Mesenteric fat pad (tissue), 1 donor: ENCODE data around the gene FOLR2. TPM values are rescaled to one million over a fixed set of nuclear protein-coding genes. Genes with fewer than 3 reads are reported as not detected.
A peak's percentile ranks its signal among the peaks of the same experiment; 100 is the strongest.

Experiments used
- DNase-seq: peaks from one replicate; pipeline ENCODE4 v3.0.0-alpha.2; 2020; ENCODE audit warnings: low spot score
- total RNA-seq: library from RNA; stranded (reverse); fragmentation: NEBNext Ultra II Directional; extraction: Animal tissue kit (Norgen Biotek cat#: 25700); gene quantifications from one replicate; pipeline ENCODE4 v1.2.1, GENCODE V29; 2021
- donor health status: DM: yes; HTN: yes; CAD: no.

FOLR2 gene
- total RNA-seq, 1 donor from 2014 or later, result 77.3 TPM

GRCh38 chr11:72229336-72229924, 12.8 kb downstream of the FOLR2 start:
- DNase-seq, result peak; percentile 74

DNA sequence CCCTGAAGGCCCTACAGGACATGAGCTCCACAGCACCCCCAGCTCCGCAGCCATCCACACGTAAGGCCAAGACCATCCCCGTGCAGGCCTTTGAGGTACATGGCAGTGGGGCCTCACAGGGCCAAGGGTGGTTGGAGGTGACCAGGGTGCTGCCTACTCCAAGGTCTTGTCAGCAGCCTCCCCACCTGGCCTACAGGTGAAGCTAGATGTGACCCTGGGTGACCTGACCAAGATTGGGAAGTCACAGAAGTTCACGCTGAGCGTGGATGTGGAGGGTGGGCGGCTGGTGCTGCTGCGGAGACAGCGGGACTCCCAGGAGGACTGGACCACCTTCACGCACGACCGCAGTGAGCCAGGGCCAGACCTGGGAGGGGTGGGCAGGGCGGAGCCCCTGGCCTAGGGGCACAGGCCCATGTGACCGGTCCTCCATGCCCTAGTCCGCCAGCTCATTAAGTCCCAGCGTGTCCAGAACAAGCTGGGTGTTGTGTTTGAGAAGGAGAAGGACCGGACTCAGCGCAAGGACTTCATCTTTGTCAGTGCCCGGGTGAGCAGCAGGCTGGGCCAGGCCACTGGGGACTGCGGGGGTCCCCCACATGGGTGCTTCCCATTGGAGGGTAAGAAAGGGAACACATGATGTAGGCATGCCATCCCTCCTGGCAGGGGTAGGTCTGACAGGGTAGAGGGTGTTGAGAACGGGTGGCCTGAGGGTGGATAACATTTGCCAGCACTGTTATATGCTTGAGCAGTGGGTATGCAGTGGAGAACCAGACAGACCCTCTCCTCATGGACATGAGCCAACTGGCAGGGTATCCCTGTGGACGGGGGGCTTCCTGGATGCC, 13.6 kb downstream of the FOLR2 start:
- DNase-seq, result peak; percentile 85

DNA sequence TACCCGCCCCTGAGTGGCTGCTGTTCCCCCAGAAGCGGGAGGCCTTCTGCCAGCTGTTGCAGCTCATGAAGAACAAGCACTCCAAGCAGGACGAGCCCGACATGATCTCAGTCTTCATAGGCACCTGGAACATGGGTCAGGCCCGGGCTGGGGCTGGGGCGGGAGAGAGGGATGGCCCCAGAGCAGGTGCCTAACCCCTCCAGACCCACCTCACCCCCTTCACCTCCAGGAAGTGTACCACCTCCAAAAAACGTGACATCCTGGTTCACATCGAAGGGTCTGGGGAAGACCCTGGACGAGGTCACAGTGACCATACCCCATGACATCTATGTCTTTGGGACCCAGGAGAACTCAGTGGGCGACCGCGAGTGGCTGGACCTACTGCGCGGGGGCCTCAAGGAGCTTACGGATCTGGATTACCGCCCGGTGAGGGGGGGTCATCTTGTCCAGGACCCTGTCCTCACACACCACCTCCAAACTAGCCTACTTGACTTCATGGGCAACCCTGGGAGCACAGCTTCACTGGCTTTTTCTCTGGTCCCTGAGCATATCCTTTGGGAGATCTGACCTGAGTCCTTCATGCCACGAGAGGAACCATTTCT, 14.3 kb downstream of the FOLR2 start:
- DNase-seq, result peak; percentile 84

GRCh38 chr11:72231396-72232259, 15.0 kb downstream of the FOLR2 start:
- DNase-seq, result peak; percentile 77

- DNase-seq, result no peak
These were observed 15.9 kb downstream of the FOLR2 start for GRCh38 chr11:72232260-72233055.

DNA sequence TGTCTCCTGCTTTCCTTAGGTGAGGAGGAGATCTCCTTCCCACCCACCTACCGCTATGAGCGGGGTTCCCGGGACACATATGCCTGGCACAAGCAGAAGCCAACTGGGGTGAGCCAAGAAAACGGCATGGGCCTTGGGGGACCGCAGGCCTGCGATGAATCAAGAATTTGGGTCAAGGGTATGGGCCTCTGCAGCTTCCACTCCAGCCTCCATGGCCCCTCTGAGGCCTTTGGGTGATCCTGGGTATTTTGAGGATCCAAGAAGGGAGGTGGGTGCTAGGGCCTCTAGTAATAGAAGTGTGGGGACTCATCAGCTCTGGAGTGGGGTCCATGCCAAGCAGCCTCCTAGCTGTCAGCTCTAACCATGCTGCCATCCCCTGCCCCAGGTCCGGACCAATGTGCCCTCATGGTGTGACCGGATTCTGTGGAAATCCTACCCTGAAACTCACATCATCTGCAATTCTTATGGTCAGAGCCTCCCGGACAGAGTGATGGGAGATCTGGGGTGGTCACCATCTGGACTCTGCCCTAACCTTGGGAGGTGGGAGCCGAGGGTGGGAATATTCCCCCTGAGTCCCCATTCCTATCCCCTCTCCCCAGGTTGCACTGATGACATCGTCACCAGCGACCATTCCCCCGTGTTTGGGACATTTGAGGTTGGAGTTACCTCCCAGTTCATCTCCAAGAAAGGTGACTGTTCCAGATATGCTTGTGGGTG, 16.6 kb downstream of the FOLR2 start:
- DNase-seq, result peak; percentile 62

DNA sequence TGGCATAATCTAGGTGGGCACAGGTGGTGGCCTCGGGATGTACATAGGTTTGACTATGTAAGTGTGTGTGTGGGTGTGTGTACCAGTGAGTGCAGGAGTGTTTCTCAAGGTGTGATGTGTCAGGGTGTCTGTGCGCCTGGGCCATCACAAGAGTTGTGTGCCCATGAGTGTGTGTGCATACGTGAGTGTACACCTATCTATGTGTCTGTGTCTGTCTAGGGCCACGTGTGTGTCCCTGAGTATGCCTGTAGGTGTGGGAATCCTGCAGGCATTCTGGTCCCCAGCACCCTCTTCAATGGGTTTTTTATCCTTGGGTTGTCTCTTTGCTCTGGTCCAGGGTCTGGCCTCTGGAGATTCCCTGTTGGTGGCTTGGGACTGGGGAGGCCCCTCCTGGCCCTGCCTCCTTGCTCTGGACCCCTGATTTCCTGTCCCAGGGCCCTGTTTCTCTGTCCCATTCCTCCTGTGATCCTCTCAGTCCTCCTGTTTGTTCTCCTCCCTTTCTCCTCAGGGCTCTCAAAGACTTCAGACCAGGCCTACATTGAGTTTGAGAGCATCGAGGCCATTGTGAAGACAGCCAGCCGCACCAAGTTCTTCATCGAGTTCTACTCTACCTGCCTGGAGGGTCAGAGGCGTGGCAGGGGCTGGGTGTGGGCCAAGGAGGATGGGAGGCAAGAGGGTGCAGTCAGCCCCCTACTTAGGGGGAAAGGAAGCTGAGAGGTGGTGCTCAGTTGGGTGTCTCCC, 17.3 kb downstream of the FOLR2 start:
- DNase-seq, result peak; percentile 55

DNA sequence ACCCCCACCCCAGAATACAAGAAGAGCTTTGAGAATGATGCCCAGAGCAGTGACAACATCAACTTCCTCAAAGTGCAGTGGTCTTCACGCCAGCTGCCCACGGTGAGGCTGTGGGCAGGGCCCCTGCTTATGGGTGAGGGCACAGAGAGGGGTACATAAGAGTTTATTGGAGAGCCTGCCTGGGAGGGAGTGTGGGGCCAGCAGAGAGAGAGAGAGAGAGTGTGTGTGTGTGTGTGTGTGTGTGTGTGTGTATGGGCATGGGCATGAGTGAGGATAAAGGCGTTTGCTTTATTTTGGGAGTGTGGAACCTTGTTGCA, 17.9 kb downstream of the FOLR2 start:
- DNase-seq, result peak; percentile 53

DNA sequence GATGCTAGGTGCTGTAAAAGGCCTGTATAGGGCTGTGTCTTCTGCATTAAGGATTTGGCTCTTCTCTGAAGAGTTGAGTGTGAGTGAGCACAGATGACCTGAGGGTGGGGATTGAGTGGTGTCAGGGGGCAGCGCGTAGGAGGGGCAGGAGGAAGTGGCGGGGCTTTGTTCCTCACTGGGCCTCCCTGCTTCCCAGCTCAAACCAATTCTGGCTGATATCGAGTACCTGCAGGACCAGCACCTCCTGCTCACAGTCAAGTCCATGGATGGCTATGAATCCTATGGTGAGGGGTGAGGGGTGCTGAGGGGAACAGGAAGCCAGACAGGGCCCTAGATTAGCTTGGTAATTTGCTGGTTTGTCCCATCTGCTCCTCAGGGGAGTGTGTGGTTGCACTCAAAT, 18.3 kb downstream of the FOLR2 start:
- DNase-seq, result peak; percentile 49

GRCh38 chr11:72235351-72236057, 18.9 kb downstream of the FOLR2 start:
- peak; percentile 69 for DNase-seq

DNA sequence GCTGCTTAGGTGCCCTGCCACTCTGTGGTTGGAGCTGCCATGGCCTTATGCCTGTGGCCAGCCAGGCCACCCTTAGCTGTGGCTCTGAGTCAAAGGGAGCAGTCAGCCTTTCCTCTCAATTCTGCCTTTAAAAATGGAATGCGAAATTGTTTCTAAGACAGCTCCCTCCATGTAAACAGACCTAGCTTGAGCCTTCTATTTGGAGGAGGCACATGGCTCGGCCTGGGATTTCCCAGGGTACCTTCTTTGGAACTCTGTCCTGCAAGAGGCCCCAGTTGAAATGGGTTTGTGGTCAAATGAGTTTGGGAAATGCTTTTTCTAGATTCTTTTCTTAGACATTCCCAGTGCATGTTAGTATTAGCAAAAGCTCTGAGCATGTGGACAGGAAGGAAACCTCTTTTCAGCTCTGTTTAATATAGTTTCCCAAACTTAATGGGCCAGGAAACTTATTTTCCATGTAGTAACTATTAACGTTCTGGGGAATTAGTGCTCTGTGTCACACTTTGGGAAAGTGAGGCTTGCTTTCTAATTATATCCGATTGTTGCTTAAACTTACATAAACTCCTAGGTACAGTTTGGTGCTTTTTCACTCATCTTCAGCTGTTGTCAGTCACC, 19.6 kb downstream of the FOLR2 start:
- DNase-seq, result peak; percentile 37

- DNase-seq, result no peak
These were observed 20.1 kb downstream of the FOLR2 start for GRCh38 chr11:72236774-72237111.

DNA sequence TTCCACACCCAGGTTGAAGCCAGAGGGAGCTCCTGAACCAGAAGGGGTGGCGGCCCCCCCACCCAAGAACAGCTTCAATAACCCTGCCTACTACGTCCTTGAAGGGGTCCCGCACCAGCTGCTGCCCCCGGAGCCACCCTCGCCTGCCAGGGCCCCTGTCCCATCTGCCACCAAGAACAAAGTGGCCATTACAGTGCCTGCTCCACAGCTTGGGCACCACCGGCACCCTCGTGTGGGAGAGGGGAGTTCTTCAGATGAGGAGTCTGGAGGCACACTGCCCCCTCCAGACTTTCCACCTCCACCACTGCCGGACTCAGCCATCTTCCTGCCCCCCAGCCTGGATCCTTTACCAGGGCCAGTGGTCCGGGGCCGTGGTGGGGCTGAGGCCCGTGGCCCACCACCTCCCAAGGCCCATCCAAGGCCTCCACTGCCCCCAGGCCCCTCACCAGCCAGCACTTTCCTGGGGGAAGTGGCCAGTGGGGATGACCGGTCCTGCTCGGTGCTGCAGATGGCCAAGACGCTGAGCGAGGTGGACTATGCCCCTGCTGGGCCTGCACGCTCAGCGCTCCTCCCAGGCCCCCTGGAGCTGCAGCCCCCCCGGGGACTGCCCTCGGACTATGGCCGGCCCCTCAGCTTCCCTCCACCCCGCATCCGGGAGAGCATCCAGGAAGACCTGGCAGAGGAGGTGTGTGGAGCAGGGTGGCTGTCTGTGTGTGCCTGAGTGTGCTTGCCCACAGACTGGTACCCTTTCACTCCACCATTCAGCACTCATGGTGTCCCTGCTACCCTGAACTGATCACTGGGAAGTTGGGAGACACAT, 20.7 kb downstream of the FOLR2 start:
- DNase-seq, result peak; percentile 82

DNA sequence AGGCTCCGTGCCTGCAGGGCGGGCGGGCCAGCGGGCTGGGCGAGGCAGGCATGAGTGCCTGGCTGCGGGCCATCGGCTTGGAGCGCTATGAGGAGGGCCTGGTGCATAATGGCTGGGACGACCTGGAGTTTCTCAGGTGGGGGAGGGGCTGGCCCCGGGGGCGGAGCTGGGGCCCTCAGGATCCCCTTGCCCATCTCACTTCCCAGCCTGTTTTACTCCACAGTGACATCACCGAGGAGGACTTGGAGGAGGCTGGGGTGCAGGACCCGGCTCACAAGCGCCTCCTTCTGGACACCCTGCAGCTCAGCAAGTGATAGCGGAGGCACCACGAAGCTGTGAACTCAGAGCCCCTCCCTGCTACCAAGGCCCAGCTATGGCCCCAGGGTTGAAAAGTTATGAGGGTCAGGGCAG, 21.5 kb downstream of the FOLR2 start:
- peak; percentile 86 for DNase-seq

GRCh38 chr11:72238492-72239312, 22.1 kb downstream of the FOLR2 start:
- peak; percentile 79 for DNase-seq

DNA sequence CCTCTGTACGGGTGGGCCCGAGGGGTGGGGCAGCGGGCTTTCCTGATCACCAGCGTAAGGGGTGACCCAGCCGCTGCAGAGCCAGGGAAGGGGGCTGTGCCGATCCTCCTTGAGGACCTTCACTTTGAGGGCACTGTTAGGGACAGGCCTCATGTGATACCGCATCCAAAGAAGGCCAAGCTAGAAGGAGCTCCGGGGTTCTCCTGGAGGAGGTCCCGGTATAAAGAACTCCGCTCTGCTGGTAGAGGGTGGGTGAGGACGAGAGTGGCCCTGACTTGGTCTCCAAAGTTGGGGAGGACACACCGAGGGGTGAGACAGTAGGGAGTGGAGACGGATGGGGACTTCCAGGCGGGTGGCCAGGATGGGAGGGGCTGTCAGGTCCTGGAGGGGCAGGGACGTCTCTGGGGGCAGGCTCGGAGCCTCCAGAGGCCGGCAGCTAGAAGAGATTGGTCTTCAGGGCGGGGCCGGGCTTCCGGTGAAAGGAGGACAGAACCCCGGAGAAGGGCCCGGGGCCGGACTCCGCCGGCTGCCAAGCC, 22.8 kb downstream of the FOLR2 start:
- DNase-seq, result no peak
